Neural cell (in vitro differentiated cells): ENCODE data around the gene CDC42BPB. TPM values are rescaled to one million over a fixed set of nuclear protein-coding genes. Genes with fewer than 3 reads are reported as not detected.
"Not testable (repeated sequence)": the region's sequence is repeated elsewhere in the genome, so short reads cannot be mapped to it uniquely, and the experiment has no call there.

Experiments used
- H2AFZ ChIP-seq: fragments of 200-600, 300-800 bp; sonication (generic), shearing (Covaris generic); 2 replicates; pipeline ENCODE4 v1.6.0; 2014; ENCODE audit warnings: low read depth, mild to moderate bottlenecking, antibody characterized with exemption, low read length, moderate library complexity
- H3F3A ChIP-seq: fragments of 200-600 bp; shearing (Covaris generic); 2 replicates; pipeline ENCODE4 v1.6.1; 2016; ENCODE audit warnings: mild to moderate bottlenecking, moderate library complexity, mixed read lengths, antibody characterized with exemption, low read length; ENCODE audit not compliant: insufficient read depth, poor library complexity, severe bottlenecking
- H3K27ac ChIP-seq: fragments of 200-600, 300-800 bp; sonication (generic), shearing (Covaris generic); 2 replicates; pipeline ENCODE4 v1.5.1; 2014; ENCODE audit warnings: mild to moderate bottlenecking, low read length, moderate library complexity
- H3K27me3 ChIP-seq: fragments of 300-800, 200-600 bp; sonication (generic), shearing (Covaris generic); 2 replicates; pipeline ENCODE4 v1.6.0; 2014; ENCODE audit warnings: mild to moderate bottlenecking, low read depth, low read length, moderate library complexity; ENCODE audit not compliant: insufficient read depth
- H3K36me3 ChIP-seq: fragments of 300-800, 200-600 bp; sonication (generic), shearing (Covaris generic); 2 replicates; pipeline ENCODE4 v1.5.1; 2014; ENCODE audit warnings: mild to moderate bottlenecking, antibody characterized with exemption, low read length, moderate library complexity; ENCODE audit not compliant: insufficient read depth
- H3K4me2 ChIP-seq: fragments of 300-800, 200-600 bp; sonication (generic), shearing (Covaris generic); 2 replicates; pipeline ENCODE4 v1.6.0; 2014; ENCODE audit warnings: mild to moderate bottlenecking, low read length
- H3K4me3 ChIP-seq: fragments of 300-800, 200-600 bp; sonication (generic), shearing (Covaris generic); 2 replicates; pipeline ENCODE4 v1.5.1; 2014; ENCODE audit warnings: mild to moderate bottlenecking, low read length, moderate library complexity
- H3K79me2 ChIP-seq: fragments of 200-600 bp; shearing (Covaris generic); replicated peaks from 2 replicates; pipeline ENCODE4 v1.6.0; 2014; ENCODE audit warnings: mild to moderate bottlenecking, low read length, moderate library complexity; ENCODE audit not compliant: insufficient read depth
- H3K9ac ChIP-seq: fragments of 300-800, 200-600 bp; sonication (generic), shearing (Covaris generic); 2 replicates; pipeline ENCODE4 v1.6.1; 2016; ENCODE audit warnings: mild to moderate bottlenecking, low read length, mixed read lengths
- H3K9me2 ChIP-seq: fragments of 200-600 bp; shearing (Covaris generic); 2 replicates; pipeline ENCODE4 v1.6.1; 2016; ENCODE audit warnings: mild to moderate bottlenecking, low read length, mixed read lengths; ENCODE audit not compliant: insufficient read depth
- H3K9me3 ChIP-seq: fragments of 200-600, 300-800 bp; sonication (generic), shearing (Covaris generic); 2 replicates; pipeline ENCODE4 v1.6.1; 2016; ENCODE audit warnings: mild to moderate bottlenecking, mixed run types, low read length, moderate library complexity, mixed read lengths
- H4K20me1 ChIP-seq: fragments of 200-600 bp; shearing (Covaris generic); 2 replicates; pipeline ENCODE4 v1.6.1; 2016; ENCODE audit warnings: mild to moderate bottlenecking, mixed run types; ENCODE audit not compliant: insufficient read depth
- EP300 ChIP-seq: fragments of 450-650 bp; conservative IDR thresholded peaks from 2 replicates; pipeline ENCODE4 v1.6.1; 2014; ENCODE audit warnings: antibody characterized with exemption, mild to moderate bottlenecking, moderate library complexity; ENCODE audit not compliant: poor library complexity, severe bottlenecking
- EZH2 ChIP-seq: fragments of 200-600, 300-800 bp; shearing (Covaris generic), sonication (generic); IDR thresholded peaks from 2 replicates; pipeline ENCODE4 v1.6.1; 2014; ENCODE audit warnings: antibody characterized with exemption, low read length, borderline replicate concordance, mild to moderate bottlenecking; ENCODE audit not compliant: insufficient read depth, poor library complexity, severe bottlenecking
- MXI1 ChIP-seq: fragments of 450-650 bp; conservative IDR thresholded peaks from 2 replicates; pipeline ENCODE4 v1.6.1; 2014; ENCODE audit warnings: antibody characterized with exemption, mild to moderate bottlenecking; ENCODE audit not compliant: poor library complexity, severe bottlenecking
- POLR2AphosphoS5 ChIP-seq: IDR thresholded peaks from 2 replicates; pipeline ENCODE4 v1.6.1; 2012
- RAD21 ChIP-seq: fragments of 450-650 bp; conservative IDR thresholded peaks from 2 replicates; pipeline ENCODE4 v1.6.1; 2014; ENCODE audit warnings: antibody characterized with exemption, mild to moderate bottlenecking, moderate library complexity
- SMC3 ChIP-seq: fragments of 450-650 bp; conservative IDR thresholded peaks from 2 replicates; pipeline ENCODE4 v1.6.1; 2014; ENCODE audit warnings: antibody characterized with exemption, mild to moderate bottlenecking, moderate library complexity; ENCODE audit not compliant: poor library complexity
- TAF1 ChIP-seq: IDR thresholded peaks from 2 replicates; pipeline ENCODE4 v1.6.1; 2012; ENCODE audit warnings: low read depth
- polyA plus RNA-seq: library from polyadenylated mRNA; depleted of rRNA; stranded (reverse); fragments of >200 nt; gene quantifications from 2 replicates; pipeline ENCODE4 v1.2.3, GENCODE V29; 2014
- TF ChIP-seq, protein P1 (sequence below): fragments of 450-650 bp; IDR thresholded peaks from 2 replicates; pipeline ENCODE4 v1.5.1; 2014; ENCODE audit warnings: antibody characterized with exemption, mild to moderate bottlenecking, moderate library complexity; ENCODE audit not compliant: poor library complexity, severe bottlenecking
- TF ChIP-seq, protein P2 (sequence below): IDR thresholded peaks from 2 replicates; pipeline ENCODE4 v1.6.1; 2012; ENCODE audit warnings: borderline replicate concordance

The CDC42BPB gene
- polyA plus RNA-seq, 1 donor from 2014 or later = 43.8 TPM

DNA sequence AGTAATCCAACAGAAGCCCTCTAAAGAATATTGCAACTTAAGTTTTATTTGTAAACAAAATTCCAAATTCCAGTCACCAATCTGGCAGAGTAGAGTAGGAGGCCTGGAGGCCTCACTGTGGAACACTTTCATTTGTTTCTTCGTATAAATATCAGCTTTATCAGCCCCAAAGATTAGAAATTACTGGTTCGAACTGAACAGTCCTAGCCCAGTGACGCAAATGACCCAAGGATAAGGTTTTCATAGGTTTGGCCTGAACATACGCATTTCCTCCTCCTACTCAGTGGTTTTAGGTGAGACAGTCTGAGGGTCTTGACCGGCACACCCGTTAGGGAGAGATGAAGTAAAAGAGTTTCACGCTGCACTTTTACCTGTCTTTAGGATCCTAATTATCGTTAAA lies 1.7 kb downstream of the CDC42BPB start (continued):
- TF ChIP-seq SMC3 = no peak
- no peak for TF ChIP-seq POLR2AphosphoS5

GRCh38 chr14:103052407-103052806 lies 4.9 kb downstream of the CDC42BPB start:
- TF ChIP-seq, protein P1, sequence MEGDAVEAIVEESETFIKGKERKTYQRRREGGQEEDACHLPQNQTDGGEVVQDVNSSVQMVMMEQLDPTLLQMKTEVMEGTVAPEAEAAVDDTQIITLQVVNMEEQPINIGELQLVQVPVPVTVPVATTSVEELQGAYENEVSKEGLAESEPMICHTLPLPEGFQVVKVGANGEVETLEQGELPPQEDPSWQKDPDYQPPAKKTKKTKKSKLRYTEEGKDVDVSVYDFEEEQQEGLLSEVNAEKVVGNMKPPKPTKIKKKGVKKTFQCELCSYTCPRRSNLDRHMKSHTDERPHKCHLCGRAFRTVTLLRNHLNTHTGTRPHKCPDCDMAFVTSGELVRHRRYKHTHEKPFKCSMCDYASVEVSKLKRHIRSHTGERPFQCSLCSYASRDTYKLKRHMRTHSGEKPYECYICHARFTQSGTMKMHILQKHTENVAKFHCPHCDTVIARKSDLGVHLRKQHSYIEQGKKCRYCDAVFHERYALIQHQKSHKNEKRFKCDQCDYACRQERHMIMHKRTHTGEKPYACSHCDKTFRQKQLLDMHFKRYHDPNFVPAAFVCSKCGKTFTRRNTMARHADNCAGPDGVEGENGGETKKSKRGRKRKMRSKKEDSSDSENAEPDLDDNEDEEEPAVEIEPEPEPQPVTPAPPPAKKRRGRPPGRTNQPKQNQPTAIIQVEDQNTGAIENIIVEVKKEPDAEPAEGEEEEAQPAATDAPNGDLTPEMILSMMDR = no peak
- TF ChIP-seq EP300 = no peak
- no peak for TF ChIP-seq RAD21
- TF ChIP-seq POLR2AphosphoS5 = no peak
- no peak for TF ChIP-seq TAF1
- TF ChIP-seq EZH2 = no peak
- TF ChIP-seq SMC3 = no peak
- TF ChIP-seq MXI1 = no peak
- TF ChIP-seq, protein P2, sequence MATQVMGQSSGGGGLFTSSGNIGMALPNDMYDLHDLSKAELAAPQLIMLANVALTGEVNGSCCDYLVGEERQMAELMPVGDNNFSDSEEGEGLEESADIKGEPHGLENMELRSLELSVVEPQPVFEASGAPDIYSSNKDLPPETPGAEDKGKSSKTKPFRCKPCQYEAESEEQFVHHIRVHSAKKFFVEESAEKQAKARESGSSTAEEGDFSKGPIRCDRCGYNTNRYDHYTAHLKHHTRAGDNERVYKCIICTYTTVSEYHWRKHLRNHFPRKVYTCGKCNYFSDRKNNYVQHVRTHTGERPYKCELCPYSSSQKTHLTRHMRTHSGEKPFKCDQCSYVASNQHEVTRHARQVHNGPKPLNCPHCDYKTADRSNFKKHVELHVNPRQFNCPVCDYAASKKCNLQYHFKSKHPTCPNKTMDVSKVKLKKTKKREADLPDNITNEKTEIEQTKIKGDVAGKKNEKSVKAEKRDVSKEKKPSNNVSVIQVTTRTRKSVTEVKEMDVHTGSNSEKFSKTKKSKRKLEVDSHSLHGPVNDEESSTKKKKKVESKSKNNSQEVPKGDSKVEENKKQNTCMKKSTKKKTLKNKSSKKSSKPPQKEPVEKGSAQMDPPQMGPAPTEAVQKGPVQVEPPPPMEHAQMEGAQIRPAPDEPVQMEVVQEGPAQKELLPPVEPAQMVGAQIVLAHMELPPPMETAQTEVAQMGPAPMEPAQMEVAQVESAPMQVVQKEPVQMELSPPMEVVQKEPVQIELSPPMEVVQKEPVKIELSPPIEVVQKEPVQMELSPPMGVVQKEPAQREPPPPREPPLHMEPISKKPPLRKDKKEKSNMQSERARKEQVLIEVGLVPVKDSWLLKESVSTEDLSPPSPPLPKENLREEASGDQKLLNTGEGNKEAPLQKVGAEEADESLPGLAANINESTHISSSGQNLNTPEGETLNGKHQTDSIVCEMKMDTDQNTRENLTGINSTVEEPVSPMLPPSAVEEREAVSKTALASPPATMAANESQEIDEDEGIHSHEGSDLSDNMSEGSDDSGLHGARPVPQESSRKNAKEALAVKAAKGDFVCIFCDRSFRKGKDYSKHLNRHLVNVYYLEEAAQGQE = no peak
- Histone ChIP-seq H2AFZ (no peak overlapping the region), H3K9ac (no peak overlapping the region), H3K79me2 (peaks cover 57% of the 10 kb centered on the region), H3K9me2 (no peaks in the 10 kb centered on the region), H3K27me3 (no peaks in the 10 kb centered on the region), H3K27ac (no peak overlapping the region), H3K36me3 (no peaks in the 10 kb centered on the region), H3K4me3 (no peak overlapping the region), H4K20me1 (no peaks in the 10 kb centered on the region), H3K9me3 (no peaks in the 10 kb centered on the region), H3F3A (no peaks in the 10 kb centered on the region), H3K4me2 (no peak overlapping the region)

DNA sequence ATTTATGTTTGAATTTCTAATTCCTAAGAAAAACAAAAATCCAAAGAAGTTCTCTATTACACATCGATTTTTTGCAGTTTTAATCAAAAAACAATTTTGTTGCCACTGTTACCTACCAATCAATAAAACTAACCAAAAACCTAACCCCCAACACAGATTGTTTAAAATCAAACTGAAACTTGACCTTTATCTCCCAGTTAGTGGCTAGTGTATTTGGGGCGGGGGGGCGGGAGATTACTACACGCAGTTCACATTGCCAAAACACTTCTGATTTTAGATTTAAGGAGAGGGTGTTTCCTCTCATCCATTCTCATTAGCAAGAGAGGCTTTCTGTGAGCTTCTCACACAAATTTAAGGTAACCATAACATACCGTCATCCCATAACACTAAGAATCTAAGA lies 6.4 kb downstream of the CDC42BPB start:
- Histone ChIP-seq H3K79me2 (peaks cover 57% of the 10 kb centered on the region), H3K9ac (no peak overlapping the region), H3K9me2 (no peaks in the 10 kb centered on the region), H3F3A (no peaks in the 10 kb centered on the region), H3K9me3 (no peaks in the 10 kb centered on the region), H2AFZ (no peak overlapping the region), H3K27ac (no peak overlapping the region), H4K20me1 (no peaks in the 10 kb centered on the region), H3K27me3 (no peaks in the 10 kb centered on the region), H3K4me3 (no peak overlapping the region), H3K36me3 (no peaks in the 10 kb centered on the region), H3K4me2 (no peak overlapping the region)
- TF ChIP-seq, protein P2 = no peak
- no peak for TF ChIP-seq EZH2
- TF ChIP-seq POLR2AphosphoS5 = no peak
- no peak for TF ChIP-seq MXI1
- TF ChIP-seq TAF1 = no peak
- TF ChIP-seq, protein P1 = no peak
- TF ChIP-seq SMC3 = no peak
- no peak for TF ChIP-seq EP300
- no peak for TF ChIP-seq RAD21

DNA sequence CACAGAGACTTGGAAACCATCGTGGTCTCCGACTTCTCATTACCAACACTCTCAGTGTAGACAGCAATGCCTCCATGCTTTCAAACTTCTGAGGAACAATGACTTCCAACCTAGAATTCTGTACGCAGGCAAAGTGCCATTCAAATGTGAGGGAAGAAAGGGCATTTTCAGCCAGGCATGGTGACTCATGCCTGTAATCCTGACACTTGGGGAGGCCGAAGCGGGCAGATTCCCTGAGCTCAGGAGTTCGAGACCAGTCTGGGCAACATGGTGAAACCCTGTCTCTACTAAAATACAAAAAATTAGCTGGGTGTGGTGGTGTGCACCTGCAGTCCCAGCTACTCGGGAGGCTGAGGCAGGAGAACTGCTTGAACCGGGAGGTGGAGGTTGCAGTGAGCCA lies 9.9 kb downstream of the CDC42BPB start:
- not testable (repeated sequence) for H2AFZ ChIP-seq, H3K4me3 ChIP-seq, H3F3A ChIP-seq, H4K20me1 ChIP-seq, H3K27ac ChIP-seq, H3K36me3 ChIP-seq, H3K9me2 ChIP-seq, H3K4me2 ChIP-seq, H3K27me3 ChIP-seq, H3K9ac ChIP-seq, H3K9me3 ChIP-seq
- H3K79me2 ChIP-seq = peaks cover 51% of the 10 kb centered on the region
